Endothelial cell of umbilical vein (primary cell): ENCODE results near the gene NFKB1. TPM values are rescaled to one million over a fixed set of nuclear protein-coding genes. Genes with fewer than 3 reads are reported as not detected.

ENCODE experiments used
- BruUV-seq: library from RNA; stranded (reverse); fragments of 400-500 nt; replicated peaks from 2 replicates; lab custom pipeline; 2021; lab: Mats Ljungman, UMichigan
- CTCF ChIA-PET: fragments of 300-600, 350-600 bp; sonication (Branson Sonifier 250); formaldehyde crosslinking; loops from one replicate; lab custom pipeline; 2021; ENCODE audit warnings: antibody characterized with exemption, inconsistent platforms; lab: Charles Lee
- POLR2A ChIA-PET: fragments of 300-600, 350-600 bp; sonication (Branson Sonifier 250); formaldehyde crosslinking; loops from one replicate; lab custom pipeline; 2021; ENCODE audit warnings: antibody characterized with exemption, inconsistent platforms; lab: Charles Lee
- DNase-seq: peaks from one replicate; pipeline ENCODE4 v3.0.0-alpha.2; 2011; ENCODE audit warnings: low read depth, low spot score
- FAIRE-seq: peaks from 2 replicates; lab custom pipeline; 2011; peaks lifted over from hg19 to GRCh38; lab: Jason Lieb, UNC
- H2AFZ ChIP-seq: 2 replicates; pipeline ENCODE4 v1.6.0; 2012; ENCODE audit warnings: low read depth, low read length, control low read depth, inconsistent platforms
- H3K27ac ChIP-seq: 2 replicates; pipeline ENCODE4 v1.5.1; 2011; ENCODE audit warnings: low read depth, mild to moderate bottlenecking, control low read depth, low read length, moderate library complexity; ENCODE audit not compliant: insufficient read depth
- H3K27me3 ChIP-seq, 2 experiments: 2 replicates each; pipeline versions ENCODE4 v1.6.0 to v1.6.1; 2011; ENCODE audit warnings: low read length in 2 of 2, mixed read lengths in 1 of 2; ENCODE audit not compliant: control insufficient read depth in 2 of 2, insufficient read depth in 2 of 2
- H3K36me3 ChIP-seq, 2 experiments: 2 replicates in 1 of 2; 3 replicates in 1 of 2; pipeline ENCODE4 v1.5.1; 2011; ENCODE audit warnings: low read length in 2 of 2, mild to moderate bottlenecking in 1 of 2, moderate library complexity in 1 of 2; ENCODE audit not compliant: control insufficient read depth in 2 of 2, insufficient read depth in 2 of 2; ENCODE audit errors: extremely low read depth in 1 of 2
- H3K4me1 ChIP-seq: 3 replicates; pipeline ENCODE4 v1.5.1; 2011; ENCODE audit warnings: mild to moderate bottlenecking, low read length; ENCODE audit not compliant: control insufficient read depth, insufficient read depth; ENCODE audit errors: extremely low read depth
- H3K4me2 ChIP-seq: 2 replicates; pipeline ENCODE4 v1.6.1; 2011; ENCODE audit warnings: low read length, control low read depth, mixed read lengths; ENCODE audit not compliant: insufficient read depth
- H3K4me3 ChIP-seq, 3 experiments: fragments of 200-600 bp in 1 of 3; sonication (generic), shearing (Covaris generic) in 1 of 3; replicated peaks in 1 of 3; 2 replicates each; pipeline ENCODE4 v1.5.1; 2011 to 2016; ENCODE audit warnings: control low read depth in 3 of 3, low read length in 3 of 3, mild to moderate bottlenecking in 2 of 3, inconsistent platforms in 1 of 3, low read depth in 1 of 3, moderate library complexity in 1 of 3; ENCODE audit not compliant: insufficient read depth in 1 of 3
- H3K79me2 ChIP-seq: 2 replicates; pipeline ENCODE4 v1.6.0; 2012; ENCODE audit warnings: low read length, inconsistent platforms; ENCODE audit not compliant: control insufficient read depth, insufficient read depth
- H3K9ac ChIP-seq: replicated peaks from 2 replicates; pipeline ENCODE3; 2011; ENCODE audit warnings: low read length, control low read depth; ENCODE audit not compliant: insufficient read depth; ENCODE audit errors: extremely low read depth
- H3K9me1 ChIP-seq: replicated peaks from 3 replicates; pipeline ENCODE4 v1.6.0; 2011; ENCODE audit warnings: mild to moderate bottlenecking, low read length; ENCODE audit not compliant: control insufficient read depth, insufficient read depth; ENCODE audit errors: extremely low read depth
- H3K9me3 ChIP-seq: replicated peaks from 2 replicates; pipeline ENCODE4 v1.5.1; 2012; ENCODE audit warnings: low read length, inconsistent platforms; ENCODE audit not compliant: control insufficient read depth, insufficient read depth
- H4K20me1 ChIP-seq: replicated peaks from 2 replicates; pipeline ENCODE3; 2011; ENCODE audit warnings: mild to moderate bottlenecking, low read length; ENCODE audit not compliant: control insufficient read depth, insufficient read depth; ENCODE audit errors: extremely low read depth
- EZH2 ChIP-seq: IDR thresholded peaks from 2 replicates; pipeline ENCODE4 v1.6.1; 2012; ENCODE audit warnings: borderline replicate concordance, low read depth, mild to moderate bottlenecking, moderate library complexity, low read length, inconsistent platforms; ENCODE audit not compliant: severe bottlenecking
- FOS ChIP-seq: IDR thresholded peaks from 2 replicates; pipeline ENCODE4 v1.6.1; 2011; ENCODE audit warnings: mild to moderate bottlenecking, low read length, moderate library complexity, borderline replicate concordance; ENCODE audit not compliant: insufficient read depth
- GATA2 ChIP-seq: IDR thresholded peaks from 2 replicates; pipeline ENCODE4 v1.7.0; 2011; ENCODE audit warnings: low read depth, mild to moderate bottlenecking, moderate library complexity, mixed read lengths, low read length; ENCODE audit not compliant: insufficient read length, insufficient read depth
- JUN ChIP-seq: IDR thresholded peaks from 2 replicates; pipeline ENCODE4 v1.6.1; 2011; ENCODE audit warnings: borderline replicate concordance, low read depth; ENCODE audit not compliant: insufficient read length, insufficient read depth
- MYC ChIP-seq: IDR thresholded peaks from one replicate; pipeline ENCODE4 v1.6.1; 2011; ENCODE audit warnings: mild to moderate bottlenecking, low read depth, low read length
- POLR2A ChIP-seq: IDR thresholded peaks from 2 replicates; pipeline ENCODE4 v1.6.1; 2012; ENCODE audit warnings: low read depth, mild to moderate bottlenecking, control low read depth, low read length
- POLR2AphosphoS5 ChIP-seq: IDR thresholded peaks from 2 replicates; pipeline ENCODE4 v1.6.1; 2012; ENCODE audit warnings: low read depth, mild to moderate bottlenecking, control low read depth, low read length, moderate library complexity; ENCODE audit not compliant: insufficient read depth
- dilution Hi-C: fragments of 300-500 bp; cut with MboI; formaldehyde crosslinking; loops from one replicate; pipeline ENCODE4 v1.15.0; 2019; ENCODE audit warnings: low sequenced_read_pairs; ENCODE audit not compliant: extremely low pct_ligation_motif_present
- intact Hi-C: fragments of 100-400 bp; cut with micrococcal nuclease; formaldehyde crosslinking; loops from one replicate; pipeline ENCODE4 v1.10.0; 2022
- polyA plus RNA-seq, 4 experiments: library from polyadenylated mRNA; depleted of rRNA in 3 of 4; stranded (reverse) in 3 of 4; unstranded in 1 of 4; fragments of >200 nt; gene quantifications; 2 replicates each; pipeline versions ENCODE4 v1.2.1 to v1.2.3, GENCODE V29; 2011 to 2012; ENCODE audit warnings: missing spikeins in 1 of 4
- total RNA-seq: library from RNA; stranded (reverse); gene quantifications from 2 replicates; pipeline ENCODE4 v1.2.3, GENCODE V29; 2021
- TF ChIP-seq, protein P1 (sequence below): IDR thresholded peaks from 2 replicates; pipeline ENCODE4 v1.6.1; 2011; ENCODE audit not compliant: insufficient read depth, insufficient read length
- TF ChIP-seq, protein P2 (sequence below), 2 donors: IDR thresholded peaks; 1 replicate in 1 of 2; 2 replicates in 1 of 2; pipeline ENCODE4 v1.5.1; 2011; ENCODE audit warnings: low read length in 2 of 2, mild to moderate bottlenecking in 2 of 2, moderate library complexity in 2 of 2, control low read depth in 1 of 2, inconsistent platforms in 1 of 2, low read depth in 1 of 2; ENCODE audit not compliant: insufficient read depth in 1 of 2; ENCODE audit errors: extremely low read depth in 1 of 2

Gene NFKB1
- total and polyA plus RNA-seq, 2 donors (not counting 3 experiments of a cell fraction or from before 2014, with no cell fraction given) = 21.3 to 41.4 TPM

GRCh38 chr4:102579794-102580462, 78.8 kb downstream of the NFKB1 start:
- Histone ChIP-seq H3K4me2 (no peak overlapping the region), H3K4me1 (peaks cover 8% of the 10 kb centered on the region), H4K20me1 (no peaks in the 10 kb centered on the region), H3K9me1 (no peaks in the 10 kb centered on the region), H3K4me3 (no peak overlapping the region), H3K9me3 (no peaks in the 10 kb centered on the region), H3K27me3 (no peaks in the 10 kb centered on the region), H3K36me3 (peaks cover 12 to 13% of the 10 kb centered on the region in 2 experiments), H2AFZ (no peak overlapping the region), H3K27ac (no peak overlapping the region), H3K9ac (no peak overlapping the region), H3K79me2 (no peaks in the 10 kb centered on the region)
- ChIA-PET CTCF (interaction anchor here (0.7 to 1.0 kb wide), 2 partner anchors 35 to 512 kb away, joined by 3 read pairs; no protein-coding TSS in a partner anchor), POLR2A (no interaction called here)
- FAIRE-seq = no peak
- no peak for TF ChIP-seq POLR2A
- no peak for TF ChIP-seq GATA2
- no peak for TF ChIP-seq EZH2
- TF ChIP-seq, protein P1, sequence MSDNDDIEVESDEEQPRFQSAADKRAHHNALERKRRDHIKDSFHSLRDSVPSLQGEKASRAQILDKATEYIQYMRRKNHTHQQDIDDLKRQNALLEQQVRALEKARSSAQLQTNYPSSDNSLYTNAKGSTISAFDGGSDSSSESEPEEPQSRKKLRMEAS = no peak
- no peak for TF ChIP-seq POLR2AphosphoS5
- TF ChIP-seq, protein P2, sequence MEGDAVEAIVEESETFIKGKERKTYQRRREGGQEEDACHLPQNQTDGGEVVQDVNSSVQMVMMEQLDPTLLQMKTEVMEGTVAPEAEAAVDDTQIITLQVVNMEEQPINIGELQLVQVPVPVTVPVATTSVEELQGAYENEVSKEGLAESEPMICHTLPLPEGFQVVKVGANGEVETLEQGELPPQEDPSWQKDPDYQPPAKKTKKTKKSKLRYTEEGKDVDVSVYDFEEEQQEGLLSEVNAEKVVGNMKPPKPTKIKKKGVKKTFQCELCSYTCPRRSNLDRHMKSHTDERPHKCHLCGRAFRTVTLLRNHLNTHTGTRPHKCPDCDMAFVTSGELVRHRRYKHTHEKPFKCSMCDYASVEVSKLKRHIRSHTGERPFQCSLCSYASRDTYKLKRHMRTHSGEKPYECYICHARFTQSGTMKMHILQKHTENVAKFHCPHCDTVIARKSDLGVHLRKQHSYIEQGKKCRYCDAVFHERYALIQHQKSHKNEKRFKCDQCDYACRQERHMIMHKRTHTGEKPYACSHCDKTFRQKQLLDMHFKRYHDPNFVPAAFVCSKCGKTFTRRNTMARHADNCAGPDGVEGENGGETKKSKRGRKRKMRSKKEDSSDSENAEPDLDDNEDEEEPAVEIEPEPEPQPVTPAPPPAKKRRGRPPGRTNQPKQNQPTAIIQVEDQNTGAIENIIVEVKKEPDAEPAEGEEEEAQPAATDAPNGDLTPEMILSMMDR (IDR thresholded peaks at IDR 0.05; ENCODE audit: extremely low read depth in 1 of 2, insufficient read depth in 1 of 2, low read depth in 1 of 2, low read length in 2 of 2) = no peak
- no peak for TF ChIP-seq MYC
- TF ChIP-seq JUN = no peak
- no peak for TF ChIP-seq FOS
- BruUV-seq = no TSS peak
- intact Hi-C loops (no loop called here), dilution Hi-C loops (no loop called here)
- DNase-seq = no peak
